HL-60 (cell line): ENCODE results near the gene GALNS.
"Not testable (repeated sequence)": the region's sequence is repeated elsewhere in the genome, so short reads cannot be mapped to it uniquely, and the experiment has no call there.

Experiments
- DNase-seq, 2 experiments: peaks; one replicate each; pipeline ENCODE4 v3.0.0-alpha.2; 2010 to 2020; ENCODE audit warnings: low read depth in 1 of 2, low spot score in 1 of 2
- H3K27ac ChIP-seq: fragments of 250-450 bp; sonication (Bioruptor Pico); replicated peaks from 2 replicates; pipeline ENCODE4 v1.5.1; 2020; ENCODE audit warnings: mild to moderate bottlenecking, moderate library complexity
- H3K27me3 ChIP-seq: fragments of 250-450 bp; sonication (Bioruptor Pico); 2 replicates; pipeline ENCODE4 v1.5.1; 2021; ENCODE audit warnings: mild to moderate bottlenecking, moderate library complexity; ENCODE audit not compliant: insufficient read depth, poor library complexity, severe bottlenecking
- H3K4me3 ChIP-seq: replicated peaks from 2 replicates; pipeline ENCODE4 v1.5.1; 2011; ENCODE audit warnings: mild to moderate bottlenecking, control low read depth, low read length; ENCODE audit not compliant: insufficient read depth
- CTCF ChIP-seq: IDR thresholded peaks from one replicate; pipeline ENCODE4 v1.5.1; 2011; ENCODE audit warnings: low read length, control low read depth, inconsistent platforms; ENCODE audit not compliant: insufficient read depth
- GABPA ChIP-seq: IDR thresholded peaks from 2 replicates; pipeline ENCODE4 v1.6.1; 2012; ENCODE audit warnings: low read depth
- POLR2AphosphoS5 ChIP-seq: IDR thresholded peaks from 2 replicates; pipeline ENCODE4 v1.6.1; 2012; ENCODE audit warnings: low read depth
- REST ChIP-seq: IDR thresholded peaks from 2 replicates; pipeline ENCODE4 v1.6.1; 2012; ENCODE audit warnings: low read depth; ENCODE audit not compliant: insufficient replicate concordance
- SPI1 ChIP-seq: IDR thresholded peaks from 2 replicates; pipeline ENCODE4 v1.6.1; 2012; ENCODE audit warnings: low read depth, mild to moderate bottlenecking, borderline replicate concordance

The GALNS gene

GRCh38 chr16:88792078-88792550 lies 64.6 kb downstream of the GALNS start:
- Histone ChIP-seq H3K27ac (peak overlapping the region; percentile 97), H3K4me3 (no peak overlapping the region), H3K27me3 (no peaks in the 10 kb centered on the region)
- no peak for DNase-seq
- TF ChIP-seq SPI1 (no peak), POLR2AphosphoS5 (no peak), CTCF (no peak), REST (no peak), GABPA (no peak)

- peak in 1 of 2 experiments; percentile 81 for DNase-seq
- H3K27me3 ChIP-seq, result no peaks in the 10 kb centered on the region
- TF ChIP-seq GABPA (no peak), REST (no peak), CTCF (no peak), POLR2AphosphoS5 (peak; percentile 76)
- H3K4me3 ChIP-seq, result peak overlapping the region; percentile 11; the same call in 1 of the 2 replicates
- peak overlapping the region; percentile 96 for H3K27ac ChIP-seq
These were observed 66.2 kb downstream of the GALNS start for GRCh38 chr16:88790312-88791211.

DNA sequence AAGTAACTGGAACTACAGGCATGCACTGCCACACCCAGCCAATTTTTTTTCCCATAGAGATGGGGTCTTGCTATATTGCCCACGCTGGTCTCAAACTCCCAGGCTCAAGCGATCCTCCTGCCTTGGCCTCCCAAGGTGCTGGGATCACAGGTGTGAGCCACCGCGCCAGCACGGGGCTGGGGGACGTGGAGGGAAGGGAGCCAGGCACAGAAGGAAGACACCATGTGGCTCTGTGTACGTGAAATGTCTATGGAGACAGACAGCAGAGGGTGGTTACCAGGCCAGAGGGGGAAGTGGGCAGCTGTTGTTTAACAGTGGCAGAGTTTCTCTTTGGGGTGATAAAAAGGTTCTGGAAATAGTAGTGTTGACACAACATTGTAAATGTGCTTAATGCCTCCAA lies 67.2 kb downstream of the GALNS start:
- H3K27ac ChIP-seq, result peak overlapping the region; percentile 96
- no peak overlapping the region for H3K4me3 ChIP-seq
- H3K27me3 ChIP-seq, result no peaks in the 10 kb centered on the region
- TF ChIP-seq CTCF (no peak), REST (no peak), GABPA (no peak), SPI1 (peak; percentile 67; the same call in 1 of the 2 replicates), POLR2AphosphoS5 (0 out of 2 replicates have a peak, but pooled peaks have one; percentile 48)
- peak in 1 of 2 experiments; percentile 72 for DNase-seq

DNA sequence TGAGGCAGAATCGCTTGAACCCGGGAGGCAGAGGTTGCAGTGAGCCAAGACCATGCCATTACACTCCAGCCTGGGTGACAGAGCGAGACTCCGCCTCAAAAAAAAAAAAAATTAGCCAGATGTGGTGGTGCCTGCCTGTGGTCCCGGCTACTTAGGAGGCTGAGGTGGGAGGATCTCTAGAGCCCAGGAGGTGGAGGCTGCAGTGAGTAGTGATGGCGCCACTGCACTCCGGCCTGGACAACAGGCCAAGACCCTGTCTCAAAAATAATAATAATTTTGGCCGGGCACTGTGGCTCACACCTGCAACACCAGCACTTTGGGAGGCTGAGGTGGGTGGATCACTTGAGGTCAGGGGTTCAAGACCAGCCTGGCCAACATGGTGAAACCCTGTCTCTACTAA lies 68.0 kb downstream of the GALNS start:
- H3K4me3 ChIP-seq, H3K27me3 ChIP-seq, DNase-seq: not testable (repeated sequence)
- peak overlapping the region; percentile 96 for H3K27ac ChIP-seq
